HCEC 1CT (cell line): ENCODE data around the gene NBEAL1.
"Not testable (repeated sequence)": the region's sequence is repeated elsewhere in the genome, so short reads cannot be mapped to it uniquely, and the experiment has no call there.

Experiments used
- DNase-seq: peaks from one replicate; pipeline ENCODE4 v3.0.0-alpha.2; 2017

The NBEAL1 gene

DNA sequence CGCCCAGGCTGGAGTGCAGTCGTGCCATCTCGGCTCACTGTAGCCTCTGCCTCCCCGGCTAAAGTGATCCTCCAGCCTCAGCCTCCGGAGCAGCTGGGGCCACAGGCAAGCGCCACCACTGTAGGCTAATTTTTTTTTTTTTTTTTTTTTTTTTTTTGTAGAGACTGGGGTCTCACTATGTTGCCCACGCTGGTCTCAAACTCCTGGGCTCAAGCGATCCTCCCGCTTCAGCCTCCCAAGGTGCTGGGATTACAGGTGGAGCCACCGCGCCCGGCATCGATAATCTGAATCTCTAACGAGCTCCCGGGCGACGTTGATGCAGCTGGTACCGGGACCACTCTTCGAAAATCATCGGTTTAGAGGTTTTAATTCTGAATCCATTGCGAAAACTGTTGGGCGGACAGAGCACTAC lies 223.6 kb downstream of the NBEAL1 start:
- DNase-seq, result no peak

DNA sequence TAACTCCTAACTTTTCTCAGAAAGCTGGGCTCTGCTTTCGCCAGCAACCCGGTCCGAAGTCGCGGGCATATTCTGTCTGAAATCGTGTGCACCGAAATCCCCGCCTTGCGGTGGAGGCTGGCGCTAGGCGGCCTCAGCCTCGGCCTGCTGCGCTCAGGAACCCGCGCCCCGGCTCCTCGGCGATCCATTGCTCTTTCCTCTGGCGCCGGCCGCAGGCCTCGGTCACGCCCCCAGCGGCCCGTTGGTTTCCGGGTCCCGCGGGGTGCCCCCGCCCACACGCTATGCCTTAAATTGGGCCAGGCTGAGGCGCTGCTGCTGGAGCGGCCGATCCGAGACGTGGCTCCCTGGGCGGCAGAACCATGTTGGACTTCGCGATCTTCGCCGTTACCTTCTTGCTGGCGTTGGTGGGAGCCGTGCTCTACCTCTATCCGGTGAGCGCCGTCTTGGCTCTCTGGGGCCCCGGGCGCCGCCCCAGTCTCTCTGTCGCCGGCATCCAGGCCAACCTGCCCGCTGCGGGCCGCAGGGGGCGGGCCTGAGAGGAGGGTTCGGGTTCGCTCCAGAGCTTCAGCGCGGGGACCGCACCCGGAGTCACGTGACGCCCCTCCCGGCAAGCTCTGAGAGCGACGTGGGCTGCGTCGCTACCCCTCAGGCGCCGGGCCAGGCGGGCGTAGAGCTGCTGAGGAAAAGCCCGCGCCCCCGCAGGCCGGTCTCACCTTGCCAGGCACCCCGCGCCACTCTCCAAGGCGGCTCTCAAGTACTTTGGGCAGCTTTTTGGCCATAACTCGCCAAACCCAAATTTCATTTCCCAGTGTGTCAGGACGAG lies 224.2 kb downstream of the NBEAL1 start, which contains the start of gene CYP20A1:
Gene CYP20A1, plus strand, starts transcription at position 315 of the 823 bp plus-strand sequence. Its CDS starts 45 bp downstream, at position 360.
- peak; percentile 96 for DNase-seq

DNA sequence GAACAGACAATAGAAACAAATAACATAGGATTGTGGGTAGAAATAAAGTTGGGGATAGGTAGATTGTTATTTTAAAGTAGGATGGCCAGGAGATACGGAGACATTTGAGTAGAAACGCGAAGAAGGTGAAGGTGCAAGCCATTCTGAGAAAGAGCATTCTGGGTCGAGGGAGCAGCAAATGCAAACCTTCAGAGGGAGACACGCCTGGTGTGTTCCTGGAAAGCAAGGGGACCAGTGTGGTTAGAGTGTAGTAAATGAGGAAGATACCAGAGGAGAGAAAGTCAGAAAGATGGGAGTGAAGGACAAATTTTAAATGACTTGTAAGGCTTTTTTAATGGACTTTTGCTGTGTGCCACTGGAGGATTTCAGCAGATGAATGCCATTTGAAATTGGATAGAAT lies 225.8 kb downstream of the NBEAL1 start:
- DNase-seq, result no peak

- no peak for DNase-seq
Measured at GRCh38 chr2:203242518-203242917, 227.8 kb downstream of the NBEAL1 start.

DNA sequence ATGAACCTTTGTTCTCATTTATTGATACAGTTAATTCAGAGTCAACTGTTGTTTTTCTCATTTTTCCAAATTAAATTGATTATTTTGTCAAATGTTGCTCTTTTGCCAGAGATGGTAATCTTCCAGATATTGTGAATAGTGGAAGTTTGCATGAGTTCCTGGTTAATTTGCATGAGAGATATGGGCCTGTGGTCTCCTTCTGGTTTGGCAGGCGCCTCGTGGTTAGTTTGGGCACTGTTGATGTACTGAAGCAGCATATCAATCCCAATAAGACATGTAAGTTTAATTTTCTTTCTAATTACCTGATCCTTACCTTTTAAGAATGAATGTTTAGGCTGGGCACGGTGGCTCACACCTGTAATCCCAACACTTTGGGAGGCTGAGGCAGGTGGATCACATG lies 232.0 kb downstream of the NBEAL1 start:
- DNase-seq, result no peak

GRCh38 chr2:203252818-203253217 lies 238.1 kb downstream of the NBEAL1 start:
- no peak for DNase-seq

- DNase-seq, result not testable (repeated sequence)
Measured at GRCh38 chr2:203253422-203254095, 238.9 kb downstream of the NBEAL1 start.

GRCh38 chr2:203261326-203262159 lies 246.9 kb downstream of the NBEAL1 start:
- no peak for DNase-seq
